ENCODE results near the gene LRPPRC.
"Not testable (repeated sequence)": the region's sequence is repeated elsewhere in the genome, so short reads cannot be mapped to it uniquely, and the experiment has no call there.

LRPPRC gene

GRCh38 chr2:44016282-44016681 lies 20.5 kb upstream of the LRPPRC start:
- no peak for TF ChIP-seq CTCF (IDR thresholded peaks at IDR 0.05; ENCODE audit: low read depth, low read length, missing control alignments)
- H3K4me3 ChIP-seq (ENCODE audit: low read depth, low read length) = no peak overlapping the region
- no peak for DNase-seq (ENCODE audit: low read depth)

- no peak overlapping the region for H3K4me3 ChIP-seq (ENCODE audit: low read depth, low read length)
- DNase-seq (ENCODE audit: low read depth) = no peak
- no peak for TF ChIP-seq CTCF (IDR thresholded peaks at IDR 0.05; ENCODE audit: low read depth, low read length, missing control alignments)
Measured at GRCh38 chr2:44015239-44015638, 19.4 kb upstream of the LRPPRC start.

GRCh38 chr2:44013205-44013604 lies 17.4 kb upstream of the LRPPRC start:
- H3K4me3 ChIP-seq (ENCODE audit: low read depth, low read length); DNase-seq (ENCODE audit: low read depth): not testable (repeated sequence)

GRCh38 chr2:44010266-44010665 lies 14.5 kb upstream of the LRPPRC start:
- no peak for TF ChIP-seq CTCF (IDR thresholded peaks at IDR 0.05; ENCODE audit: low read depth, low read length, missing control alignments)
- no peak overlapping the region for H3K4me3 ChIP-seq (ENCODE audit: low read depth, low read length)
- no peak for DNase-seq (ENCODE audit: low read depth)

GRCh38 chr2:44009136-44009735 lies 13.4 kb upstream of the LRPPRC start:
- no peak for TF ChIP-seq CTCF (IDR thresholded peaks at IDR 0.05; ENCODE audit: low read depth, low read length, missing control alignments)
- DNase-seq (ENCODE audit: low read depth) = no peak
- H3K4me3 ChIP-seq (ENCODE audit: low read depth, low read length) = no peak overlapping the region

- no peak for DNase-seq (ENCODE audit: low read depth)
- no peak for TF ChIP-seq CTCF (IDR thresholded peaks at IDR 0.05; ENCODE audit: low read depth, low read length, missing control alignments)
- no peak overlapping the region for H3K4me3 ChIP-seq (ENCODE audit: low read depth, low read length)
Measured at GRCh38 chr2:44005846-44006245, 10.1 kb upstream of the LRPPRC start.

GRCh38 chr2:44004735-44005602 lies 9.2 kb upstream of the LRPPRC start:
- no peak overlapping the region for H3K4me3 ChIP-seq (ENCODE audit: low read depth, low read length)
- TF ChIP-seq CTCF (IDR thresholded peaks at IDR 0.05; ENCODE audit: low read depth, low read length, missing control alignments) = no peak
- DNase-seq (ENCODE audit: low read depth) = no peak
